GM21515 (cell line): ENCODE results near the gene USP51.
"Not testable (repeated sequence)": the region's sequence is repeated elsewhere in the genome, so short reads cannot be mapped to it uniquely, and the experiment has no call there.

Source experiments
- ATAC-seq: cut with Tn5 transposase; IDR thresholded peaks from one replicate; pipeline ENCODE4 v1.9.1; 2021; ENCODE audit not compliant: unreplicated experiment

The USP51 gene

DNA sequence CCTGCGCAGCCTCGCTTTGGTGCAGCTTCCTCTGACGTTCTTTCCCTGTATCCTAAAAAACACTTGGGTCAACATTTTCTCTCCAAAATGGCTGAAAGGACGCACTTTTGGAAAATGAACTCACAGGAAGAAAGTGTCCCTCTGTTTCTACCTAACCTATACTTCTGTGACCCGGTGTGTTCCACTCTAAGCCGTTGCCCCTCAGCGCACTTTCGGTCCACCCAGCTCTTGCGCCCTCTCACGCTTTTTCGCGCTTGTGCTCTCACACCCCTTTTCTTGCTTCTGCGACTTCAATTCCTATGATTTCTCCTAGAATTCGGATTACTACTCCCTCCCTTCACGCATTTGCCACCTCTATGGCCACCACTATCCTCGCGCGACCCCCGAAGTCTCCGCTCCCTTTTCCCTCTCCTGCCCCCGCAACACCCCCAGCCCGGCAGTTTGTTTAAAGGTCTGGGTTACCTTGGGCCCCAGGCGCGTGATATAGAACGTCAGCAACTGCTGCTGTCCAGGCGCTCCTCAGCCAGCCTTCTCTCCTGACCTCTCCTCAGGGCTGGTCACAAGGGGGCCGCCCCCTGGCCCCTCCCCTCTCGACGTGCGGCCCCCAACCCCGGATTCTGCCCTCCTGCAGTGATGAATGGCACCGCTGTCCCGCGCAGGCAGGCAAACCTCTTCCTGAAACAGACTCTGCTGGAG is at the start of gene USP51:
TSS of gene USP51 (minus strand) at position 535 of the 696 bp plus-strand sequence. CDS start 909 bp downstream, outside the sequence.
- peak; percentile 45 for ATAC-seq

GRCh38 chrX:55524487-55524886 is 34.8 kb upstream of the USP51 start:
- ATAC-seq = no peak

DNA sequence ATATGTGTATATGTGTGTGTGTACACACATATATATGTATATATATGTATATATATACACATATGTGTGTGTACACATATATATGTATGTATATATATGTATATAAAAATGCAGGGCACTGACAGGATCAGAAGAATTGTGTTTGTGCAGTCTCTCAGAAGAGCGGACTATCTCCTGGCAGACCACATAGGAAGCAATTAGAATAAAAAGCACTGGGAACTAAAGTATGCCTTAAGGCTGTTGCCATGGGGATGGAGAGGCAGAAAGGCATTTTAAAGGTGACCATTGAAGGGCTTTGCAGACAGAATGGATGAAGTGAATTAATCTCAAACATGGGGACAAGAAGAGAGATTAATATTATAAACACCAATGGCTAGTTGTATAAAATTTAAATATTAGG is 33.7 kb upstream of the USP51 start:
- ATAC-seq = no peak

DNA sequence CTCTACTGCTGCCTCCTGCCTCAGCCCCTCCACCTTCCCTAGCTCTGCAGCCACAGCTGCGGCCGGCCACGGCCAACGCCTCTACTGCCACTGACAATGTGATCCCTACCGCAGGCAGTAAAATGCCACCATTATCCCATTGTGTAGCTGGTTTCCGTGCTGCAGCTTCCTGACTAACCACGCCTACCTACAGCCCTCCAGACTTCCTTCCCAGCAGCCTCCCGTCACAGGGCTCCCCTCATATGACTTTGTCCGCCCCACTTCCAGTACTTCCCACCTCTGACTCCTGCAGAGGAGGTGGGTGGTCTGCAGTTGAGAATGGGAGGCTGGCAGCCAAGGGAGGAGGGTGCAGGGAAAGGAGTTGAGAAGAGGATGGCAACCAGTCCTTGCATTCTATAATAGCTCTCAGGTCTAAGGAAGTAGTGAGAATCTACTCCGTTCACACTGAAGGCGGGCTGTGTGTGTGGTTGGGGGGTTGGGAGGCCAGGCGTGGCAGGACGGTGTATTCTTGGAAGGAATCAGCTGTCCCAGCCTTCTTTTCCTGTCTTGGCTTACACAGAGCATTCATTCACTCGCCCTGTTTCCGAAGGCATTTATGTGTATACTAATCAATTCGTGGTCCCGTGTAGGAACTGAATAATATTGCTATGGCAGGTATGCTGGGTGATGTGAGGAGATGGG is 33.1 kb upstream of the USP51 start:
- no peak for ATAC-seq

DNA sequence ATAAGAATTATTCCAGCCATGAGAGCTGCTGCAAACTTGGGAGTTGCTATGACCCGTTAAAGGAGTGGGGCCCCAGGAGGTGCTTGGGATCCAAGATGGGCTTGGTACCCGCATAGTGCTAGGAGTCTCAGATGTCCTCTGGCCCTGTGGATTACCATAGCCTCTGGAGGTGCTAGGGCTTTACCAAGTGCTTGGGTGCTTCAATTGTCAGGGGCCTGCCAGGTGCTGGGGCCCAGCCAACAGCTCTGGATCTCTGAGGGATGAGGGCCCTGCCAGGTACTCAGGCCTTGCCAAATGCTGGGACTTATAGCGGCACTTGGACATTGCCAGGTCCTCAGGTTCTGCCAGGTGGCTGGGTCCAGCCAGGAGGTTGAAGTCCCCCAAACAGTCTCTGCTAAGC is 32.0 kb upstream of the USP51 start:
- ATAC-seq = no peak

DNA sequence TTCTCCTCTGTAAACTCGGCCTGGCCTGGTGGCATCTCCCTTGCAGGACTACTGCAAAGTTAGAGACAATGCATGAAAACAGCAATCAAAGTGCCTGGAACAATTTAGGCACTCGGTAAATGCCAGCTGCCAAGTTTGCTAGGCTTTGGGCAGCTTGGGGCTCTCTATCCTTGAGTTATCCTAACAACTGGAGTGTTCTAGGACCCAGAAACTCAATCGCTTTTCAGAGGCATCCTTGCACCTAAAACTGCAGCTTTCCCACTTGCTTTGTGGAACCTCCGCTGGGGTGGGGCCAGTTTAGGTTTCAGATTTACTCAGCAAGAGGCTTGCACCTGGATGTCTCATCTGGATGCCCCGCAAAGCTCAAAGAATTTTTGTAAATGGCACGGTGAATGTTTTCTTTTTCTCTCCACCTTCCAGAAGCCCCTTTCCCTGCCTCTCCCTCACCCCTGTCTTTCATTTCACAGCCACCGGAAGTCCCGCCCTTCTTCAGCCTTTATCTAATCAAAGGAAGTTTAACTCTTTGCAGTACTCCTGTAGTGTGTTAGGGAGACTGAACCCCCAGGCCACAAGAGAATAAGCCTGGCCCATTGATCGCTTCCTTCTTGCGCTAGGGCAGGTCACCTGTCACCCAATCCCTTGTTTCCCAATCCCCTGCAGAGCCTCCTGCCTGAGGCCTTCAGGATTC is 27.3 kb upstream of the USP51 start:
- not testable (repeated sequence) for ATAC-seq

GRCh38 chrX:55513045-55513737 is 23.5 kb upstream of the USP51 start:
- ATAC-seq = not testable (repeated sequence)

DNA sequence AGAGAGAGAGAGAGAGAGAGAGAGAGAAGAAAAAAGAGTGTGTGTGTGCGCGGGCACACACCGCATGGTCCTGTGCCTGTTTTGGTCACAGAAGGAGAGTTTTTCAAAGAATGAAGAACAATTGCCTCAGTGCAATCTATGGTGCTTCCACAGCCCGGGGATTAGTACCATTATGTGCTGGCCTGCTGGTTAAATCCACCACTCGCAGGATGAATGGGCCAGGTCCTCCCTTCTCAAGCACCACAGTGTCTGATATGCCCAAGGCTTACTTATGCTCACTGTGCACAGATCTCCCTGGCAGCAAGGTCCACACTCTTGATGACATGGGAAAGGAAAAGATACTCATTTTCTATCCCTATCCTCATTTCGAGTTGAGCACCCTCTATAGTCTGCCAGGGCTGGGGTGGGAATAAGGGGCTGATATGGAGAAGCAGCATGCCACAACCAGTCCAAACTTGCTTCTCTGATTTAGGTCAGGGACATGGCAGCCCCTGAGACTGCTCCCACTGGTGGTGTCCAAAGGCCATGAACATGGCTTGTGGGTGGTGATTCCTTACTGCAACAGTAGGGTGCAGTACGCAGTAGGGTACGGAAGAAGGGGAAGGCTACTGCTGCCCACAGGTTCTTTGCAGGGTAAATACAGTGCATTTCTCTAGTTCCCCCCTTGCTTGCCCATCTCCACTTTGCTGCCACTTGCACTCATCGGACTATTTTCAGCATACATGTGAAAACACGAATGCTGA is 18.9 kb upstream of the USP51 start:
- not testable (repeated sequence) for ATAC-seq

GRCh38 chrX:55507699-55508098 is 18.1 kb upstream of the USP51 start:
- ATAC-seq = not testable (repeated sequence)

DNA sequence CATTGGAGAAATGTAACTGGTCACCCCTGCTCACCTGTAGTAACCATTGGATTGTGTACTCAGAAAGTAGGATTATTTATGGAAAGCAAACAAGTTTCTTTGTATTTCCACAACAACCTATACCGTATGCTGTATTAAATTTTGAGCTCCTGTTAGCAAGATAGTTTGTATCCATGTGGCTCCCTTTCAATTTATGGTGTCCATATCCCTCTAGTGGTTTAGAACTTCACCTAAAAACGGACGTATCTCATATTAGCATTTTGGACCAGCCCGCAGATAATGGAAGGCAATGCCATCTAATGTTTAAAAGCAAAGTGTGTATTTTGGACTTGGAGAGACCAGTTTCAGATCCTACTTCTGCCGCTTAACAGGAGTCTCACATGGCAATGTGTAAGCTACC is 17.4 kb upstream of the USP51 start:
- ATAC-seq = not testable (repeated sequence)

DNA sequence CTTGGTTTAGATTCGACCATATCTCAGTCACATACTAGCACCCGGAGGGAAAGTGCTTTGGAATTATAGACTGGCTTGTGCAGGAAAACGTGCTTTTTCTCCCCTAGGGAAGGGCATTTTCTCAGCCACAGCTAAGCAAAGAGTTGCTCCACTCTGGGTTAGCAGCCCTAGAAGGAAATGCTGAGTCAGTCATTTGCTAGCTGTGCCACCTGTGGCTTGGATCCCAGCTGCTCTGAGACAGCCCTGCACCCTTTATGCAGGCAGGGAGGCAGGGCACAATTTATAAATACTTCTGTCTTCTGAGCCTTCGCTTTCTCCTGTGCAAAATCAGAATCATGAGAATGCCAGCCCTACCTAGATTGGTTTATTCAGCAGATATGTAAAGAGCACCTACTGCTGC is 1.3 kb upstream of the USP51 start:
- ATAC-seq = no peak

DNA sequence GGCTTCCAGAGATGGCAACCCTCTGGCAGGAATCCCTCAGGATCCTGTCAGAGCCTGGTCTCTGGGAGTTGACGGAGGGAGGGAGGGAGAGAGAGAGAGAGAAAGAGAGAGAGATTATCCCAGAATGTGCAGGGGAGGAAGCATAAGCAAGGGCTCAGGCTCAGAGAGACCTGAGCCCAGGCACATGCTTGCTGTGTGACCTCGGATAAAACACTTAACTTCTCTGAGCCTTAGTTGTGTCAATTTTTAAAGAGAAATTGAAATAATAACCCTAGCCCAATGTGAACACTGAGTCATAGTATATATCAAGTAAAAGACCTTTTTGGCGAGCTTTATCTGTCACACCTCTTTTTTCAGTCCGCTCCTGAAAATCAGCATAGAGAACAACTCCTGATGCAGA is 473 bp upstream of the USP51 start:
- ATAC-seq = no peak

DNA sequence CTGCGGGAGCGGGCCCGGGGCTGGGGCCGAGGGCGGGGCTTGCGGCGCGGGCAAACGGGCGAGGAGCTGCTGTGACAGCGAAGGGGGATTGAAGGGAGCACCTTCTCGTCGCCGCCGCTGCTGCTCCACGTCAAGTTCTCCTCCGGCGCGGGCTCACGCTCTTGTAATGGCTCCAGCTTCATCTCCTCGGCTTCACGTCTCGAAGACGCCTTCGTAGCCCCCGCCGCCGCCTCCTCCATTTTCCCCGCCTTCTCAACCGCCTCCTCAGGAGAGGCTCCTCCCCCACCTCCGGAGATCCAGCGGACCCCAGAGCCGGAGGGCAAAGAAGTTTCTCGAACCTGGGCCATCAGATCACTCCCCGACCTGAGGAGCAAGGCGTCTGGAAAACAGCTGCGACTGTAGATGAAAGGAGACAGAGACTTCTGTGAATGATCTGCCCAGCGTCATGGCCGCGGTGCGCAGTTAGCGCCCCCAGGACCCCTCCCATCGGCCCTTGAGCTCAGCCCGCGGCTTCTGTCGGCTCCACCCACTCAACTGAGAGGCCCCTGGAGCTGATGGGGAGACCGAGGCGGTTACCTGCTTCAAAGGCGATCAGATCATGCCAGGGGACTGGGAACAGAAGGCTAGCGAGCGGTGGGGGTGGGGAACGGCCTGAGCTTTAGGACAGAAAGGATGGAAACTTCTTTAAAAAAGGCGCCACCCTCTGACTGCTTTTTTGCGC is 895 bp downstream of the USP51 start:
- peak; percentile 55 for ATAC-seq

- no peak for ATAC-seq
Observed at GRCh38 chrX:55488006-55488592, 1.5 kb downstream of the USP51 start.

- no peak for ATAC-seq
Observed at GRCh38 chrX:55487143-55487542, 2.5 kb downstream of the USP51 start.

DNA sequence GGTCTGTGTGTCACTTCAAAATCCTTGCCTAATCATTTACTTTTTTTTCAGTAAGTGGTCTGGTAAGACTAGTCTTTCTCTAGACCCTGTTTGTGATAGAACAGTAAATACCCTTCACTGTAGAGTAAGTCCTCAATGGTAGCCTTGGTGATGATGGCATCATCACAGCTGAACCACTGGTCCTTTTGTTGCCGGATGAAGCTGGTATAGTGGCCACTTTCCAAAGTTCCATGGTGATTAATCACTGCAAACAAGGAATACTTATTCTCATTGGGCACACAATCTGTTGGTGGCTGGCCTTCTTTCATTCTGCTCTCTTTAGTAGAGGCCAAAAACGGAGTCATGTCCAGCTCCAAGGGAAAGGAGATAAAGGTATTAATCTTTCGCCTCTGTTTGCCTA is 2.9 kb downstream of the USP51 start:
- ATAC-seq = no peak

DNA sequence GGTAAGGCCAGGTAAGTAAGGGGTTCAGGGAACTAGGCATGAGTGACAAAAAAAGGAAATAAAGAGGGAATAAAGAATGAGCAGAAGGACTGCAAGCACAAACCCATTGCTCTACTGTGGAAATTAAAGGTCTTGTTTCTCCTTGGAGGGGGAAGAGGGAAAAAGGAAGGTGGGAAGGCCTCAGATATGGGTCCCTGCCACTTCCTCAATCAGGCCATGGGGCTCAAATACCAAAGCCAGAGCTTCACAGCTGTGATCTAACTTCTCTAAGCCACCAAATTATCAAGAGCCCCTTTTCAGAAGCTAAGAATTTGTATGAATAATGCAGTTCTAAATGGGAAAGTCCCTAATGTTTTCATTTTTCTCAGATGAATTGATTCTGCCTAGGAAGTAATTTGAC is 4.7 kb downstream of the USP51 start:
- no peak for ATAC-seq

GRCh38 chrX:55480390-55481062 is 9.1 kb downstream of the USP51 start:
- no peak for ATAC-seq

DNA sequence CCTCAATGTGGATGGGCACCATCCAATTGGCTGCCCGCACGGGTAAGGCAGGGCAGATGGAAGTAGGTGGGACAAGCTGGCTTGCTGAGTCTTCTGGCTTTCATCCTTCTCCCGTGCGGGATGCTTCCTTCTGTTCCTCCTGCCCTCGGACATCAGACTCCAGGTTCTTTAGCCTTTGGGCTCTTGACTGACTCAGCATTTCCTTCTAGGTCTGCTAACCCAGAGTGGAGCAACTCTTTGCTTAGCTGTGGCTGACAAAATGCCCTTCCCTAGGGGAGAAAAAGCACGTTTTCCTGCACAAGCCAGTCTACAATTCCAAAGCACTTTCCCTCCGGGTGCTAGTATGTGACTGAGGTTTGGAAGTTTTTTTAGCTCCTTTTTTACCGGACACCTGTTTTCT is 9.7 kb downstream of the USP51 start:
- ATAC-seq = not testable (repeated sequence)
